GDM1 (cell line): ENCODE results near the gene TMEM204.

Source experiments
- DNase-seq: peaks from one replicate; lab custom pipeline; 2025; lab: John Stamatoyannopoulos, UW

TMEM204 gene

DNA sequence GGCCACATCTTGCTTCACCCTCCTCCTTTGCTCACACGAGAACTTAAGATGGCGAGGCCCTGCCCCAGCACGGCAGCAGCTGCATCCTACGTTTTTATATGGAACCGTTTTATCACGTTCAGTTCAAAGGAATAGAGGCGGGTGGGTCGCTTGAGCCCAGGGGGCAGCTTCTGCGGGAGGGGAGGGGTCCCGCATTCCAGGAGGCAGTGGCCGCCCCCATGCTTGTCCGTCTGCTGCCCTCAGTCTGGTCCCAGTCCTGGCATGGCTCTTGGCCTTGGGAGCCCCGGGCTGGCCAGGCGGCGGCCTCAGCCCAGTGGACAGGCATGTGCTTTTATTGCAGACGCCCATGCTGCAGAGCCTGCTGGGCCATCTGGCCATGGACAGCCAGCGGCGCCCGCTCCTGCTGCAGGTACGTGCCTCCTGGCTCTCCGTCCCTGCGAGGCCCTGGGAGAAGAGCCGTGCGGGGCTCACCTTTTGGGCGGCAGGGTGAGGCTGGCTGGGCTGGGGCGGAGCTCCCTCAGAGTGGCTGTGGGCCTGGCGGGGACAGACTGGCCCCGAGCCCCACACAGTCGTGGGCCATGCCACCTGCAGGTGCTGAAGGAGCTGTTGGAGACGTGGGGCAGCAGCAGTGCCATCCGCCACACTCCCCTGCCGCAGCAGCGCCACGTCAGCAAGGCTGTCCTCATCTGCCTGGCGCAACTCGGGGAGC is 33.6 kb upstream of the TMEM204 start:
- no peak for DNase-seq

DNA sequence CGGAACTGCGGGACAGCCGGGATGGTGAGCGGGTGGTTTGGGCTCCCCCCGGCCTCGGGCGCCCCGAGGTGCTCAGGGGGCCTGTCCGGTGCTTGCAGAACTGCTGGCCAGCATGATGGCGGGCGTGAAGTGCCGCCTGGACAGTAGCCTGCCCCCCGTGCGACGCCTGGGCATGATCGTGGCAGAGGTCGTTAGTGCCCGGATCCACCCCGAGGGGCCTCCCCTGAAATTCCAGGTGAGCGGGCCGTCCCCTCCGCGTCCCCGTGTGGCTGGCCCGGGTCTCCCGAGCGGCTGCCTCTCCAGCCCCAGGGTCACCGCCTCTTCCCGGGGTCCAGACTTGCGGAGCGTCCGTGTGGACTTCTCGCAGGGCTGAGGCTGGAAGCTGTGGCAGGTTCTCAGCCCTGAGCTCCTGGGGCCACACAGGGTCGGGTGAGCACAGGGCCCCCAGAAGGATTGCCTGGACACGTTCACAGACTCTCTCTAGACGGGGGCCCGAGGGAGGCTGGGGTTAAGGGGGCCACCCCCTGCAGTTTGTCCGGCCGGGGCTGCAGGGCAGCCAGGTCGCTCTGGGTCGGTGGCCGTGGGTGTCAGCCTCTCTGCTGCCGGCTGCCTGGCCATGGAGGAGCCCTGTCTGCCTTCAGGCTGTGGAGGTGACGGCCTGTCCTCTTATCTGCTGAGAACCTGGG is 32.9 kb upstream of the TMEM204 start:
- no peak for DNase-seq

DNA sequence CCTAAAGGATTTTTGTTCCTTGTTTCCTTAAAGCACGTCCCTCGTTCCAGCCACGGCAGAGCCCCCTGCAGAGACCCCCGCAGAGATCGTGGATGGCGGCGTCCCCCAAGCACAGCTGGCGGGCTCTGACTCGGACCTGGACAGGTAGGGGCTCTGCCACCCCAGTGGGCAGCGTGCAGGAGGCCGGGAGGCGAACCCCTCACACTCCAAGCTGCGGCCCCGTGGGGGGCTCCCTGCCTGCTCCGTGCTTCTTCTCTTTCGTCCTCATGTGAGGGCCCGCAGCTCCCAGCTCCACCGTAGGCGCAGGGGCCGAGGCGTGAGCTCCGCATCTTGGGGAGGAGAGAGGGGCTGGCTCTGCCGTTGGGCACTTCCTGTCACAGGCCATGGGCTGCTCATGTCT is 31.8 kb upstream of the TMEM204 start:
- DNase-seq, result no peak

DNA sequence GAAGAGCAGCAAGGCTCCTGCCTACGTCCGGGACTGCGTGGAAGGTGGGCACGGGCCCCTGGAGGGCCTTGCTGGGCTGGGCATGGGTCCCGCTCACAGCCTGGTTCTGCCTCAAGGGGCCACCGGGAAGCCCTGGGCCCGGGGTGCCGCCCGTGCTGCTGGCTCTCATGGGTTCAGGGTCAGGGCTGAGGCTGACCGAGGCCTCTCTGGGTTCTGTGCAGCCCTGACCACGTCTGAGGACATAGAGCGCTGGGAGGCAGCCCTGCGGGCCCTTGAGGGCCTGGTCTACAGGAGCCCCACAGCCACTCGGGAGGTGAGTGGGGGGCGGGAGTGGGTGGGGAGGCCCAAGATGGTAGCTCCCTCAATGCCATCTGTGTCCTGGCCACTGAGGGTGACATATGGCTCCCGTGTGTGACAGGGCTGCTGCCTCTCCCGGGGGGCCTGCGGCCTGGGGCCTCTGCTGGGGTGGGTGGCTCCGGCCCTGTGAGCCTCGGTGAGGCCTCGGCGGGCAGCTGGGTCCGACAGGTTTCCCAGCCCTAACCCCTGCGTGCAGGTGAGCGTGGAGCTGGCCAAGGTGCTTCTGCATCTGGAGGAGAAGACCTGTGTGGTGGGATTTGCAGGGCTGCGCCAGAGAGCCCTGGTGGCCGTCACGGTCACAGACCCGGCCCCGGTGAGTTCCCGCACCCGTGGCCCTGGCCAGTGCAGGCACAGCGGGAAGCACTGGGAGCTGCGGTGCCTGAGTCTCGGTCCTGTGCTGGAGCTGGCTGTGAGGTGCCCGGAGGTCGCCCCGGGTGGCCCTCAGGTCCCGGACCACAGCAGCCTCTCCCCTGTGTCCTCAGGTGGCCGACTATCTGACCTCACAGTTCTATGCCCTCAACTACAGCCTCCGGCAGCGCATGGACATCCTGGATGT is 31.1 kb upstream of the TMEM204 start:
- no peak for DNase-seq

DNA sequence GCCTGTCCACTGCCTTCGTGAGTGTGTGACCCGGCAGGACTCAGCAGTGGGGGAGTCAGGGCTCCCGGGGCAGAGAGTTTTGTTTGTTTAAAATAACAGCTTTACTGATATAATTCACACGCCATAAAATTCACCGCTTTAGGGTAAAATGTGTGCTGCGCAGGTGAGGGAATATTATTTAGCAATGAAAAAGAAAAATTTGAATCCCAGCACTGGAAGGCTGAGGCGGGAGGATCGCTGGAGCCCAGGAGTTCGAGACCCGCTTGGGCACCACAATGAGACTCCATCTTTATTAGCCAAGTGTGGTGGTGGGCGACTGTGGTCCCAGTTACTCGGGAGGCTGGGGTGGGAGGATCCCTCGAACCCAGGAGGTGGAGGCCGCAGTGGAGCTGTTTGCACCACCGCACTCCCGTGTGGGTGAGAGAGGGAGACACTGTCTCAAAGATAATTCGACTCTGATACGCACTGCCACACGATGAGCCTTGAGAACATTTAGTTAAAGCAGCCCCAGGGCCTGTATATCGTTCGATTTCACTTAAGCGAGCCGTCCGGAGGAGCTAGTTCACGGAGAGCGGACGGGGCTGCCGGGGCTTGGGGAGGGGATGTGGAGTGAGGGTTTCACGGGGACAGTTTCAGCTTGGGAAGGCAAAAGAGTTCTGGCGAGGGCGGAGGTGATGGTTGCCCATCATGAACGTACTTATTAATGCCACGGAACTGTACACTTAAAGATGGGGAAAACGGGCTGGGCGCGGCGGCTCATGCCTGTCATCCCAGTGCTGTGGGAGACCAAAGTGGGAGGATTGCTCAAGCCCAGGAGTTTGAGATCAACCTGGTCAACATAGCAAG is 30.1 kb upstream of the TMEM204 start:
- no peak for DNase-seq

DNA sequence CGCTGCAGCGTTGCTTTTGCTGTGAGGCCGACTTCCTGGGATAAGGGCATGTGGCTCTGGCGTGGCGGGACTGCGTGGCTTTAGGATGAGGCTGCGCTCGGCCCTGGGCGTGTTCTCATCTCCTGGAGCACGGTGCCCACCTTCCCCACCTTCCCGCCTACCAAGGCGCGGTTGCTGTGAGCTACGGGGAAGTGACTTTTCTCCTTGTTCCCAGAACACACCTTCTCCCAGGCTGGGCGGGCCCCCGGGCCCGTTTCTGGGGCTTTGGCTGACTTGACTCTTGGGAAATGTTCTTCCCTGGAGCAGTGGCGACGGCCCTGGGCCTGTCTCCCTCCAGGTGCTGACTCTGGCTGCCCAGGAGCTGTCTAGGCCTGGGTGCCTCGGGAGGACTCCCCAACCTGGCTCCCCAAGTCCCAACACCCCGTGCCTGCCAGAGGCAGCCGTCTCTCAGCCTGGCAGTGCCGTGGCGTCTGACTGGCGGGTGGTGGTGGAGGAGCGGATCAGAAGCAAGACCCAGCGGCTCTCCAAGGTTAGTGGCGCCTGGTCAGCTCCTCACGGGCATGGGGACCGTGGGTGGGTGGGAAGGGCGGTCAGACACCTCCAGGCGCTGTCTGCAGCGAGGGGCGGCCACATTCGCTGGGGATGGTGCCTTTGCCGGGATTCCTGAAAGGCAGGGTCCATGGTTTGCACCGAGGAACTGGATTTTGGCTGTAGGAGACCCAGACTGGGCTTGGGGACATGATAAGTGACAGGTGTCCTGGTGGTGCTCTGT is 28.2 kb upstream of the TMEM204 start:
- DNase-seq, result no peak

DNA sequence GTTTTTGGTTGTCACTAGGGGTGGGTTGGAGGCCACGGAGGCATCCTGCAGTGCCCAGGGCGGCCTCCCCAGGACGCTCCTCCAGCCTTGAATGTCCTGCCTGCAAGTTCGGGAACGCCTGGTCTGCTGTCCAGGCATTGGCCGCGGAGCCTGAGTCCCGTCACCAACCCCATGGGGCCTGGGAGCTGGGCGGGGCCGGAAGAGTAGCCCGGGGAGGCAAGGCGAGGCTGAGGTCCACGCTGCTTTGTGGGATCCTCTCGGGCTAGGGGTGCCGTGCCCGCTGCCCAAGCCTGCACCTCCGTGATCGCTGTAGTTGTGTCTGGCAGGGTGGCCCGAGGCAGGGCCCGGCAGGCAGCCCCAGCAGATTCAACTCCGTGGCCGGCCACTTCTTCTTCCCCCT is 27.6 kb upstream of the TMEM204 start:
- no peak for DNase-seq

DNA sequence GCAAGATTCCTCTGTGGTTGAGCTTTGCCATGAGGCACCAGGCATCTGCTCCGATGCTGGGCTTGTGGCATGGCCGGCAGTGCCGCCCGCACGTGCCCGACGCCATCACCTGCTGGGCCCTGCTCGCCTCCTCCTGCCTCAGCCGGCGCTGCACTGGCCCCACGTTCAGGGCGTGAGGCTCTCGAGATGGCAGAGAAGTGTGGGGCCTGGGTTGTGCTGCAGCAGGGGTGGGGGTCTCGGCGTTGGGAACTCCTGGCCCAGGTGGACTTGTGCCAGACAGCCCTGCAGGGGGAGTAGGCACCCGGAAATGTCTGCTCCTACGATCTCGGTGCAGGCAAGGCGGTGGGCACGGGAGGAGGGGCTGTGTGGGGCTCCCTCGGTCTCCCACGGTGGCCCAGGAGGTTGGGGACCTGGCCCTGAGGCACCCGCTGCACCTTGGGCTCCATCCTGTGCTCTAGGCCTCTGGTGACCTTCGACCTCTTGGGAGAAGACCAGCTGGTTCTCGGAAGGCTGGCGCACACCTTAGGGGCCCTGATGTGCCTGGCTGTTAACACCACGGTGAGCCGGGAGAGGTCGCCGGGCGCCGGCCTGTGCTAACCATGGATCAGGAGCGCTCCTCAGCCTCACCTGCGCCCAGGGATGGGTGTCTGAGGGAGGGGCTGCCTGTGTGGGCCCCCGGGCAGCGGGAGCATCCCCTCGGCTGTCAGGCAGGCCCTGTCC is 26.8 kb upstream of the TMEM204 start:
- DNase-seq, result no peak

DNA sequence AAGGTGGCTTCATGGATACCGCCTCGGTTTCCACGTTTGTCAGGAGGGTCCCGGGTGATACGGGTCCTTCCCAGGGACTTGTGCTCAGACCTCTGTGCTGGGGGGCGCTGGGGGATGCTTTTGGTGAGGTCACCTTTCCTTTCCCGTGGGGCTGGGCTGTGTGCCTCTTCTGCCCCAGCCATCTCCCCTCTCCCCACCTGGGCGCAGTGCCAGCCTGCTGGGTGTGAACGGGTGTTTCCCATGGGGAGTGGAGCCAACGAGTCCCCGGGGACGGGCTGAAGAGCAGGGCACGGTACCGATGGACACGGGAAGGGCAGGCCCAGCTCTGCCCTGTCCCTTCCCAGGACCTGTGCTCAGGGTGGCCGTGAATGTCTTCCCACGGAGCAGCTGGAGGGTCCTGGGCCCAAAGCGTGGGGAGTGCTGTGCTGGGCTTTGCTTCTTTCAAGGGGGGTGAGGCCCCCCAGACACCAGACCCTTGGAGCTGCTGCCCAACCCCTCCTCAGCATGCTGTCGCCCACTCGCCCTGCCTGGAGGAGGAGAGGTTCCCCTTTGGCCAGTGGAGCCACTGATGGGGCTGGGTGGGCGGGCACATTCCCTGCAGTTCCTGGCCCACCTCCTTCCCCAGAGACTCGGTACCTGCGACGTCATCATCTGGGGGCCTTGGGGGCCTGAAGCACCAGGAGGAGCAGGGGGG is 24.8 kb upstream of the TMEM204 start:
- no peak for DNase-seq

DNA sequence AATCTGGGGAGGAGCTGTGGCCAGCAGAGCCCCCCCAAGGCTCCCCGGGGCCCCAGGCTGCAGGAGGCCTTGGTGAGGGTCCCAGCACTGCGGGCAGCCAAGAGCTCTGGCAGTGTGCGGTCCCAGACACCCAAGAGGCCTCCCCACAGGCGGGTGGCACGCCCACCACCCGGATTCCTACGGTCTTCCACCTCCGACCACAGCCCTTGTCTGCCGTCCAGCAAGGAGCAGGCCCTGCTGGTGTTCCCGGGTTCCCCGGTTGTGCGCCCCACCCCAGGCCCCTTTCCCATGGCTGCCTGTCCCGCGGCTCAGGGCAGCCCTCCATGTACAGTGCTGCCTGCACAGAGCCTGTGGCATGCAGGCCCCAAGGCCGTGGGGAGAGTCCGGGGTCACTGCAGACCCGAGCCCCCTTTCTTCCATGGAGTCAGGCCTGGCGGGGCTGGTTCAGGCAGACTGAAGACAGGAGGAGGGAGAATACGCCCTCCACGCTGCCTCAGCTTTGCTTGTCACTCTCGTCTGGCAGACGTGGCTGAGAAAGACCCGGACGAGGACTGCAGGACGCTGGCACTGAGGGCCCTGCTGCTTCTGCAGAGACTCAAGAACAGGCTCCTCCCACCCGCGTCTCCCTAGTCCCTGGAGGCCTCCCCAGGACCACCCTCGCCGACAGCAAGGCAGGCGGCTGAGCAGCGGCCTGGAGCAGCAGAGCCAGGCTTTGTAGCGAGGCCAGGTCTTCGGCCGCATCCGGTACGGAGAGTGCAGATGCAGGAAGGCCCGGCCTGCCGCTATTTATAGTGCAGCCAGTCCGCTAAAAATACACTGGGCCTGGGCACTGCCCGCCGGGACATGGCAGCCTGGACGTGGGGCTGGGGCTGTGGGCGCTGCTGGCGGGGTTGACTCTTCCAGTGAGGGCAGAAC is 23.9 kb upstream of the TMEM204 start:
- no peak for DNase-seq

DNA sequence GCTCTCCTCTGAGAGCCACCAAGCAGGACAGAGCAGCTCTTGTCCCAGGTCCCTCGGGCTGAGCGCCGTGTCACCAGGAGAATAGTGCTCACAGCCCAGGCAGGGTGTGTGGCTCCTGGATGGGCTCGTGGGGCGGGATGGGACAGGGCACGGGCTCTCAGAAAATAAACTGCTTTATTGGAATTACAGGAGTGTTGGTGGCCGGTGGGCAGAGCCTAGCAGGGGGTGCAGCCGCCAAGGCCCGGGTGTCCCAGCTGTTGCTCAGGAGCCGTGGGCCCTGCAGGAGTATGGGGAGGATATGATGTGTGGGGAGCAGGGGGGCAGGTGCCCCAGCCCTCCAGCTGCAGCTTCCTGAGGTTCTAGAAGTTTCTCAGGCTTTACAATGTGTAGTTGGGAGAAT is 23.2 kb upstream of the TMEM204 start:
- DNase-seq, result no peak

DNA sequence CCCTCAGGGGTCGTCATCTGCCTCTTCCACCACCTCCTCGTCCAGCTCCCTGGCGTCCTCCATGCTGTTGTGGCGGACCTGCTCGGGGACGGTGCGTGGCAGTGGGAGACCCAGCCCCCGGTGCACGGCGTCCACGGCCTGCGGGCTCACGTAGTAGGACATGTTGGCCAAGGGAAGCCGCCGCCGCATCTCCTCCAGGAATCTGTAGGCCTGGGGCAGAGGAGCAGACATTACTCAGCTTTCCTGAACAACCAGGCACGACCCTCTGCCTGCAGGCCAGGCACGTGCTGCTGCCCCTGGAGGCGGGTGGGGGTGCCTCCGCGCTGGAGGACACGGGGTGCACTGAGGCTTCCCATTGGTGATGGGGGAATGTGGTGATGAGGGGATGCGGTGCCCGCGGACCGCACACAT is 22.5 kb upstream of the TMEM204 start:
- no peak for DNase-seq

DNA sequence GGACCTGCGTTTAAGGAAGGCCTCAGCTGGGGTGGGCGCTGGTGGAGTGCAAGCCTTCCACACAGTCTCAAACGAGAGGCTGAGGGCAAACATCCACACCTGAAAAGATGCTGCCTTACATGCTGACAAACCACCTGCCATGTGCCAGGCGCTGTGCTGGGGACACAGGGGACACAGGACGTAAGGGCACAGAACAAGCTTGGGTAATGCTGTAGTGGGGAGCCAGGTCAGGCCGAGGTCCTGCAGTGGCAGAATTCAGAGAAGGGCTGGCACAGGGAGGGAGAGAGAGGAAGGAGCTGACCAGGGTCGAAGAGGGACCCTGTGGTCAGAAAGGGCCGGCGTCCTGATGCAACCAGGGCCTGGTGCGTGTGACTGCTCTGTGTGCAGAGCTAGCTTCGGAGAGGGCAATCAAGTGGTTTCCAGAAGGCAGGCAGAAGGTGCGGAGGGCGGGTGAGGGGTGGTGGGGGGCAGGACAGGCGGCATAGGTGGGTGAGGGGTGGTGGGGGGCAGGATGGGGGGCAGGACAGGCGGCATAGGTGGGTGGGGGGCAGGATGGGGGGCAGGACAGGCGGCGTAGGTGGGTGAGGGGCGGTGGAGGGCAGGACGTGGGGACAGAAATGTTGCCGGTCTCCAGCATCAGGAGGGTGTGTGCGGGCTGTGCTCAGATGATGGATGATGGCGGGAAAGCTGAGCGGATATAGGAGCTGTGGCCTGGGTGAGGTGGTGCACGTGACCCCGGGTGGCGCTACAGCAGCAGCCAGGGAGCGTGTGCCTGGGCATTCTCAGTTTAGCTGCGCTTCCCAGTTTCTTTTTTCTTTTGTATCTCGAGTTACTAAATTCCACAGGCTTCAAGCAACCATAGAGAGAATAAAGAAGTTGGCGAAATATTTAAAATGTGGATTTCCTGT is 21.6 kb upstream of the TMEM204 start:
- DNase-seq, result no peak

DNA sequence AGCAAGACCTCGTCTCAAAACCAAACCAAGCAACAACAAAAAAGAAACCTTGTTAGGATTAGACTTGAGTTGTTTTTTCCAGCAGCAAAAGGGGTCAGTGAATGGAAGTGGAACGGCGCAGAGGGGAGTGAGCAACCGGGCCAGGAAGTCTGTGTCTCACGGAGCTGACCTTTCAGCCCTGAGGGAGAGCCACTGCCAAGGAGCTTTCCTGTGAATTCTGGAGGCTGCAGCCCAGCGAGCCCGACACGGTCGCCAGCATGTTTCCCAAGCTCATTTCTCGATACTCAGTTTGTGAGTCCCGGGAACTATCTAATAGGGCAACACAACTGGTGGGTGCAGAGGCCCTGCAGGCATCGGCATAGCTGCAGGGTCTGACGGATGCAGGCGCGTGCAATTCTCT is 20.7 kb upstream of the TMEM204 start:
- DNase-seq, result no peak

DNA sequence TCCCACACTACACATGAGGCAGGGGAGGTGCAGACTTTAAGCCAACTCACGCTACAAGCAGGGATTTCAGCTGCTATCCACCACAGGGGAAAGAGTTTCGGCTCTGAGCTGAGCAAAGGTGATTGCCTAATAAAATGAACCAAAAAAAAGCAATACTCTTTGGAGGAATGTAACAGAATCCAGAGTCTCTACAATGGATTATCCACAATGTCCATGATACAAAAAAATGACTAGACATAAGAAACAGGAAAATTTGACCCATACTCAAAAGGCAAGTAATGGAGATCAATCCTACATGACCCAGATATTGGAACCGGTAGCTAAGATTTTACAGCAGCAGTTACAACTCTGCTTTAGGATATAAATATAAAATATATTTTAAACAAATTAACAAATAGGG is 19.0 kb upstream of the TMEM204 start:
- DNase-seq, result no peak

DNA sequence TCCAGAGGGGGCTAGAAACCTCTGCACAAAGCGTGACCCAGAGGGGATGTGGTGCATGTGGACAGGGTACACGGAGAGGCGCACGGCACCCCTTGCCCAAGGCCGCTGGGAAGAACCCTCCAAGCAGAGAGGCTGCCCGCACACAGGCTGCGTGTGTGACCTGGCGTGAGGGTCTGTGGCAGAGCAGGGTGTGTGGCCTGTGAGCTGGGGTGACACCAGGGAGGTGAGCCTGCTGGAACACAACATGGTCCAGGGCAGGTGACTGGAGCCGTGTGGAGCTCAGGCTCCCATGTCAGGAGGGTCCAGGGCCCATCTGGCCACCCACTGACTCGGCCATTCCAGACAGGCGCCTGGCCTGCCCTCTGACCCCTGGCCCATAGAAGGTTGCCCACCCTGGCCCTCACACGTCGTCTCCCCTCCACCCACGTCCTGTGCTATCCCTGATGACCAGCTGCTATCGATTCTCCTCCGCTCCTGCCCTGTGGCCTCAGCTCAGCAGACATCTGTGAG is 14.8 kb upstream of the TMEM204 start:
- DNase-seq, result no peak

DNA sequence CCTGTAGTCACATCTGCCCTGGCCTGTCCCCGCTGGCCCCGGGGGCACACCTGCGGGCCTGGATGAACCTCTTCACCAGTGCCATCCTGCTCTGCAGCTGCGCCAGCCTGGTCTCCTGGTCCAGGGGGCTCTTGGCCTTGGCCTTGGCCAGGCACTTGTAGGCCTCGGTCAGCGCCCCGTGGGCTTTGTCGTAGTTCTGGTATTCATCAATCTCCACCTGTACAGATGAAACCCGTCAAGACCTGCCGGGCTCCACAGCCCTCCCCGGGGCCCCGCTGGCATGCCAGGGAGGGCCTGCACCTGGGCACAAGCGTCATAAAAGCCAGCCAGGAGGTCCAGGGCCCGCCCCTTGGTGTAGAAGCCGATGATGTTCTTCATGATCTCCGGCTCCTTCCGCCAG is 13.6 kb upstream of the TMEM204 start:
- no peak for DNase-seq

DNA sequence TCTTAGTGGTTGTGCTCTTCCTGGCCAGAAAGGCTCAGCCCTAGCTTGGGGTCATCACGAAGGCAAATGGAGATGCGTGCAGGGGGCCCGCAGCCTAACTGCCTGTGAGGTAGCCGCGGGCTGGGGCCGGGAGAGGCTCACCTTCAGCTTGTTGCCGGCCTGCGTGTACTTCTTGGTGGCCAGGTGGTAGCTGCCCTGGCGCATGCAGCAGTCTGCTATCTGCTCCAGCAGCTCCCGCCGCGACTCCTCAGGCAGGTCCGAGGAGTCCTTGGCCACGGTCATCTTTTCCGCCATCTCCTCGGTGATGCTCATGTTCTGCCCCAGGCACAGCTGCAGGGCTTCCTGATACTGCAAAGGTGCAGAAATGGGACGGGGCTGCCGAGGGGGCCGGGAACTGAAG is 13.0 kb upstream of the TMEM204 start:
- DNase-seq, result no peak
